HG03139 (cell line): ENCODE measurements around the gene STK11IP.

ENCODE experiments used
- ATAC-seq: cut with Tn5 transposase; IDR thresholded peaks from one replicate; pipeline ENCODE4 v1.9.1; 2021; ENCODE audit not compliant: unreplicated experiment

Gene STK11IP

GRCh38 chr2:219631904-219632759 is 34.5 kb downstream of the STK11IP start:
- no peak for ATAC-seq

- ATAC-seq: no peak
Observed at GRCh38 chr2:219632760-219633105, 35.1 kb downstream of the STK11IP start.

GRCh38 chr2:219633276-219634065 is 35.8 kb downstream of the STK11IP start:
- no peak for ATAC-seq

GRCh38 chr2:219634171-219634940 is 36.7 kb downstream of the STK11IP start:
- ATAC-seq: no peak

GRCh38 chr2:219634951-219635751 is 37.5 kb downstream of the STK11IP start:
- no peak for ATAC-seq

GRCh38 chr2:219636144-219636915 is 38.7 kb downstream of the STK11IP start:
- no peak for ATAC-seq

- ATAC-seq: no peak
Observed at GRCh38 chr2:219636941-219637841, 39.5 kb downstream of the STK11IP start.

- no peak for ATAC-seq
Observed at GRCh38 chr2:219637842-219638185, 40.2 kb downstream of the STK11IP start.

GRCh38 chr2:219638217-219638947 is 40.7 kb downstream of the STK11IP start:
- no peak for ATAC-seq

- no peak for ATAC-seq
Observed at GRCh38 chr2:219638948-219639755, 41.5 kb downstream of the STK11IP start.

GRCh38 chr2:219641390-219642068 is 43.9 kb downstream of the STK11IP start:
- no peak for ATAC-seq

GRCh38 chr2:219642069-219642454 is 44.4 kb downstream of the STK11IP start:
- no peak for ATAC-seq

- ATAC-seq: peak; percentile 98
Observed at GRCh38 chr2:219642465-219643083, 44.9 kb downstream of the STK11IP start.

- no peak for ATAC-seq
Observed at GRCh38 chr2:219643084-219643473, 45.4 kb downstream of the STK11IP start.

- ATAC-seq: no peak
Observed at GRCh38 chr2:219643788-219644398, 46.2 kb downstream of the STK11IP start.
